ENCODE measurements around the gene RAD1.

The RAD1 gene

GRCh38 chr5:34932947-34933346 is 17.6 kb upstream of the RAD1 start:
- Histone ChIP-seq H3K36me3 (replicated peaks in 1 of 2; ENCODE audit: control insufficient read depth in 2 of 2, insufficient read depth in 2 of 2, low read length in 2 of 2) (peaks cover 7 to 57% of the 10 kb centered on the region in 2 donors), H2BK120ac (ENCODE audit: low read depth, low read length) (no peak overlapping the region), H3K4ac (ENCODE audit: low read length) (no peak overlapping the region), H3K27me3 (ENCODE audit: control insufficient read depth in 3 of 3, insufficient read depth in 3 of 3, low read depth in 1 of 3, low read length in 3 of 3) (no peaks in the 10 kb centered on the region), H2AFZ (ENCODE audit: low read length) (no peak overlapping the region), H3K9ac (ENCODE audit: low read depth, low read length, poor library complexity) (no peak overlapping the region), H2BK15ac (ENCODE audit: low read length) (no peak overlapping the region), H3K4me1 (ENCODE audit: control insufficient read depth in 2 of 2, insufficient read depth in 1 of 2, low read depth in 1 of 2, low read length in 2 of 2) (peaks cover 3 to 8% of the 10 kb centered on the region in 2 donors), H3K23ac (ENCODE audit: low read depth, low read length, poor library complexity) (no peak overlapping the region), H3K27ac (replicated peaks; ENCODE audit: low read length) (no peak overlapping the region), H2BK5ac (ENCODE audit: low read length) (no peak overlapping the region), H2BK12ac (ENCODE audit: low read length) (no peak overlapping the region), H2AK5ac (ENCODE audit: low read depth, low read length) (no peak overlapping the region), H3K4me3 (ENCODE audit: low read length in 2 of 2) (no peak overlapping the region), H3K18ac (ENCODE audit: low read length) (no peak overlapping the region), H3K14ac (ENCODE audit: low read length) (no peak overlapping the region), H3K9me3 (replicated peaks in 1 of 2; ENCODE audit: control insufficient read depth in 2 of 2, insufficient read depth in 1 of 2, low read depth in 1 of 2, low read length in 2 of 2) (no peaks in the 10 kb centered on the region), H4K8ac (ENCODE audit: low read depth, low read length) (no peak overlapping the region), H3K79me1 (ENCODE audit: low read depth, low read length) (peaks cover 2% of the 10 kb centered on the region), H4K91ac (ENCODE audit: low read depth, low read length, poor library complexity) (no peak overlapping the region), H3K4me2 (ENCODE audit: insufficient read depth, low read length, poor library complexity, severe bottlenecking) (no peak overlapping the region)
- no CpG with 5 or more reads among the region's 2 CpGs for WGBS, 2 donors (ENCODE audit: extremely low coverage in 2 of 2, insufficient read length in 2 of 2, insufficient replicate concordance in 1 of 2)
- DNase-seq (ENCODE audit: low spot score): no peak

- no CpG with 5 or more reads among the region's 4 CpGs for WGBS, 2 donors (ENCODE audit: extremely low coverage in 2 of 2, insufficient read length in 2 of 2, insufficient replicate concordance in 1 of 2)
- Histone ChIP-seq H3K27me3 (ENCODE audit: control insufficient read depth in 3 of 3, insufficient read depth in 3 of 3, low read depth in 1 of 3, low read length in 3 of 3) (no peaks in the 10 kb centered on the region), H3K4me1 (ENCODE audit: control insufficient read depth in 2 of 2, insufficient read depth in 1 of 2, low read depth in 1 of 2, low read length in 2 of 2) (peaks cover 3 to 8% of the 10 kb centered on the region in 2 donors), H2AFZ (ENCODE audit: low read length) (no peak overlapping the region), H3K79me1 (ENCODE audit: low read depth, low read length) (peaks cover 2% of the 10 kb centered on the region), H2BK12ac (ENCODE audit: low read length) (no peak overlapping the region), H3K9me3 (replicated peaks in 1 of 2; ENCODE audit: control insufficient read depth in 2 of 2, insufficient read depth in 1 of 2, low read depth in 1 of 2, low read length in 2 of 2) (no peaks in the 10 kb centered on the region), H3K4ac (ENCODE audit: low read length) (no peak overlapping the region), H2BK120ac (ENCODE audit: low read depth, low read length) (no peak overlapping the region), H3K14ac (ENCODE audit: low read length) (no peak overlapping the region), H3K4me3 (ENCODE audit: low read length in 2 of 2) (peak overlapping the region in 1 of 2 donors; percentile 90), H3K23ac (ENCODE audit: low read depth, low read length, poor library complexity) (no peak overlapping the region), H3K9ac (ENCODE audit: low read depth, low read length, poor library complexity) (no peak overlapping the region), H2BK15ac (ENCODE audit: low read length) (no peak overlapping the region), H2AK5ac (ENCODE audit: low read depth, low read length) (no peak overlapping the region), H3K4me2 (ENCODE audit: insufficient read depth, low read length, poor library complexity, severe bottlenecking) (no peak overlapping the region), H2BK5ac (ENCODE audit: low read length) (no peak overlapping the region), H3K36me3 (replicated peaks in 1 of 2; ENCODE audit: control insufficient read depth in 2 of 2, insufficient read depth in 2 of 2, low read length in 2 of 2) (peaks cover 1 to 55% of the 10 kb centered on the region in 2 donors), H4K91ac (ENCODE audit: low read depth, low read length, poor library complexity) (no peak overlapping the region), H3K18ac (ENCODE audit: low read length) (no peak overlapping the region), H4K8ac (ENCODE audit: low read depth, low read length) (no peak overlapping the region), H3K27ac (replicated peaks; ENCODE audit: low read length) (no peak overlapping the region)
- DNase-seq (ENCODE audit: low spot score): no peak
Observed at GRCh38 chr5:34930870-34931269, 15.6 kb upstream of the RAD1 start.

- no peaks in the 10 kb centered on the region for H3K27me3 ChIP-seq (ENCODE audit: control insufficient read depth in 3 of 3, insufficient read depth in 3 of 3, low read depth in 1 of 3, low read length in 3 of 3)
- H2BK5ac ChIP-seq (ENCODE audit: low read length): no peak overlapping the region
- H3K9ac ChIP-seq (ENCODE audit: low read depth, low read length, poor library complexity): no peak overlapping the region
- H3K14ac ChIP-seq (ENCODE audit: low read length): no peak overlapping the region
- H2BK120ac ChIP-seq (ENCODE audit: low read depth, low read length): no peak overlapping the region
- H4K8ac ChIP-seq (ENCODE audit: low read depth, low read length): no peak overlapping the region
- DNase-seq (ENCODE audit: low spot score): no peak
- H2BK12ac ChIP-seq (ENCODE audit: low read length): no peak overlapping the region
- peaks cover 3 to 8% of the 10 kb centered on the region in 2 donors for H3K4me1 ChIP-seq (ENCODE audit: control insufficient read depth in 2 of 2, insufficient read depth in 1 of 2, low read depth in 1 of 2, low read length in 2 of 2)
- H2AK5ac ChIP-seq (ENCODE audit: low read depth, low read length): no peak overlapping the region
- peak overlapping the region; percentile 90 to 94 for H3K4me3 ChIP-seq (ENCODE audit: low read length in 2 of 2)
- peak overlapping the region; percentile 96 for H2AFZ ChIP-seq (ENCODE audit: low read length)
- no peak overlapping the region for H3K18ac ChIP-seq (ENCODE audit: low read length)
- no peaks in the 10 kb centered on the region for H3K9me3 ChIP-seq (replicated peaks in 1 of 2; ENCODE audit: control insufficient read depth in 2 of 2, insufficient read depth in 1 of 2, low read depth in 1 of 2, low read length in 2 of 2)
- no peak overlapping the region for H2BK15ac ChIP-seq (ENCODE audit: low read length)
- no CpG with 5 or more reads among the region's 3 CpGs for WGBS, 2 donors (ENCODE audit: extremely low coverage in 2 of 2, insufficient read length in 2 of 2, insufficient replicate concordance in 1 of 2)
- H4K91ac ChIP-seq (ENCODE audit: low read depth, low read length, poor library complexity): no peak overlapping the region
- peak overlapping the region; percentile 64 for H3K4me2 ChIP-seq (ENCODE audit: insufficient read depth, low read length, poor library complexity, severe bottlenecking)
- H3K79me1 ChIP-seq (ENCODE audit: low read depth, low read length): peaks cover 2% of the 10 kb centered on the region
- H3K23ac ChIP-seq (ENCODE audit: low read depth, low read length, poor library complexity): no peak overlapping the region
- H3K27ac ChIP-seq (replicated peaks; ENCODE audit: low read length): no peak overlapping the region
- no peak overlapping the region for H3K4ac ChIP-seq (ENCODE audit: low read length)
- H3K36me3 ChIP-seq (replicated peaks in 1 of 2; ENCODE audit: control insufficient read depth in 2 of 2, insufficient read depth in 2 of 2, low read length in 2 of 2): peaks cover 3 to 55% of the 10 kb centered on the region in 2 donors
Observed at GRCh38 chr5:34930462-34930844, 15.1 kb upstream of the RAD1 start.

GRCh38 chr5:34929720-34930461 is 14.6 kb upstream of the RAD1 start:
- no peak overlapping the region for H2BK12ac ChIP-seq (ENCODE audit: low read length)
- no peak overlapping the region for H2BK15ac ChIP-seq (ENCODE audit: low read length)
- peak overlapping the region; percentile 90 to 94 for H3K4me3 ChIP-seq (ENCODE audit: low read length in 2 of 2)
- H2BK5ac ChIP-seq (ENCODE audit: low read length): peak overlapping the region; percentile 73
- H3K27ac ChIP-seq (replicated peaks; ENCODE audit: low read length): peak overlapping the region; percentile 79
- H3K9ac ChIP-seq (ENCODE audit: low read depth, low read length, poor library complexity): peak overlapping the region; percentile 93
- peaks cover 3 to 8% of the 10 kb centered on the region in 2 donors for H3K4me1 ChIP-seq (ENCODE audit: control insufficient read depth in 2 of 2, insufficient read depth in 1 of 2, low read depth in 1 of 2, low read length in 2 of 2)
- H3K23ac ChIP-seq (ENCODE audit: low read depth, low read length, poor library complexity): peak overlapping the region; percentile 88
- no peak overlapping the region for H4K8ac ChIP-seq (ENCODE audit: low read depth, low read length)
- DNase-seq (ENCODE audit: low spot score): peak; percentile 68
- no peaks in the 10 kb centered on the region for H3K9me3 ChIP-seq (replicated peaks in 1 of 2; ENCODE audit: control insufficient read depth in 2 of 2, insufficient read depth in 1 of 2, low read depth in 1 of 2, low read length in 2 of 2)
- peak overlapping the region; percentile 64 for H3K4me2 ChIP-seq (ENCODE audit: insufficient read depth, low read length, poor library complexity, severe bottlenecking)
- H3K14ac ChIP-seq (ENCODE audit: low read length): no peak overlapping the region
- H4K91ac ChIP-seq (ENCODE audit: low read depth, low read length, poor library complexity): no peak overlapping the region
- no peaks in the 10 kb centered on the region for H3K27me3 ChIP-seq (ENCODE audit: control insufficient read depth in 3 of 3, insufficient read depth in 3 of 3, low read depth in 1 of 3, low read length in 3 of 3)
- H3K4ac ChIP-seq (ENCODE audit: low read length): no peak overlapping the region
- H2BK120ac ChIP-seq (ENCODE audit: low read depth, low read length): no peak overlapping the region
- peaks cover 3 to 55% of the 10 kb centered on the region in 2 donors for H3K36me3 ChIP-seq (replicated peaks in 1 of 2; ENCODE audit: control insufficient read depth in 2 of 2, insufficient read depth in 2 of 2, low read length in 2 of 2)
- no CpG with 5 or more reads among the region's 70 CpGs for WGBS, 2 donors (ENCODE audit: extremely low coverage in 2 of 2, insufficient read length in 2 of 2, insufficient replicate concordance in 1 of 2)
- H3K79me1 ChIP-seq (ENCODE audit: low read depth, low read length): peaks cover 2% of the 10 kb centered on the region
- peak overlapping the region; percentile 92 for H3K18ac ChIP-seq (ENCODE audit: low read length)
- peak overlapping the region; percentile 96 for H2AFZ ChIP-seq (ENCODE audit: low read length)
- H2AK5ac ChIP-seq (ENCODE audit: low read depth, low read length): no peak overlapping the region

All from neuronal stem cell (in vitro differentiated cells).